Kasumi-1 (cell line): Measurements from ENCODE around the gene RNU6-8.

Source experiments
- DNase-seq, 2 experiments: peaks; one replicate each; lab custom pipeline; 2025; lab: John Stamatoyannopoulos, UW

Gene RNU6-8

DNA sequence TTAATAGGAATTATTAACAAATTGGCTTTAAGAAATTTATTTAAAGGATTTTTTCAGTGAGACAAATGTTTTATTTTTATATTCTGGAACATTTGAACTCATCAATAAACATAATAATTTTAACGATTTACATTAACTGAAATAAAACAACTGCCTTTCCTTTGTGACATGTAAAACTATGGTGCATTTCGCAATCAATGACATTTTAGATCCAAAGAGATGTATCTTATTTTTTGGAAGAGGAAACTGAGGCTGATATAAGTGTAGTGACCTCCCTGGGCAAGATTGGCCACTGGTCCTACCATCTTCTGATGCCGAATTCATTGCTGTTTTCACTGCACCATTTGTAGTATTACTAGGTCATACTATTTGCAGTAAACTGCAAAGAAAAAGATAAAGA is 2.5 kb upstream of the RNU6-8 start:
- DNase-seq, result no peak

- DNase-seq, result no peak
These were observed 874 bp upstream of the RNU6-8 start for GRCh38 chr14:32203928-32204357.

- DNase-seq, result peak in 1 of 2 experiments; percentile 40
These were observed 525 bp downstream of the RNU6-8 start for GRCh38 chr14:32202491-32202997.

- peak in 1 of 2 experiments; percentile 38 for DNase-seq
These were observed 1.1 kb downstream of the RNU6-8 start, which contains the start of gene RNU6-7 for GRCh38 chr14:32201816-32202490. Gene RNU6-7, plus strand, starts transcription at chr14:32202045.

DNA sequence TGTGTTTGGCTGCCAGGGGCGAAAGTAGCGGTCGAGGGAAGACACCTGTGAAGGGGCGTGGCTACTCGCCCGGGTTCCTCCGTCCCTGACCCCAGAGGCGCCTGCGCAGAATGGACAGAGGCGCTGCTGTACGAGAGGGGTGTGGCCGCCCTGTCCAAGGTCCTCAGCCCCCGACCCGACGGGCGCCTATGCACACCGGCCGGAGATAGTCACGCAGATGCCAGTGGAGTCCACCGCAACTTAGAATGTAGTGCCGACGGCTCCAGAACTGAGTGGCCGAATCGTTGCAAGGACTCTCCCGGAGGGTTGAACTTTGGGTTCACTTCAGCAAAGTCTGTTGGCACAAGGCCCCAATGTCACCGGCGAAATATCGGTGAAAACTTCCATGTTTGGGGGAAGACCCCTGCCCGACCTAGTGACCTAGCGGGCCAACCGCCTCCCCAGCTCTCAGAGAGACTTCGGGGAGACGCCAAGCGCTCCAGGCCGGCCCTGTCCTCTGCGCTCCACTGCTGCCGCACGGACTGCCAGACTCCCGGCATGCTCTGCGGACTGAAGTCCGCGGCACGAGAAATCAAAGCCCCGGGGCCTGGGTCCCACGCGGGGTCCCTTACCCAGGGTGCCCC is 1.8 kb downstream of the RNU6-8 start:
- DNase-seq, result peak; percentile 69 to 72

GRCh38 chr14:32200368-32201192 is 2.5 kb downstream of the RNU6-8 start:
- peak; percentile 26 to 37 for DNase-seq

DNA sequence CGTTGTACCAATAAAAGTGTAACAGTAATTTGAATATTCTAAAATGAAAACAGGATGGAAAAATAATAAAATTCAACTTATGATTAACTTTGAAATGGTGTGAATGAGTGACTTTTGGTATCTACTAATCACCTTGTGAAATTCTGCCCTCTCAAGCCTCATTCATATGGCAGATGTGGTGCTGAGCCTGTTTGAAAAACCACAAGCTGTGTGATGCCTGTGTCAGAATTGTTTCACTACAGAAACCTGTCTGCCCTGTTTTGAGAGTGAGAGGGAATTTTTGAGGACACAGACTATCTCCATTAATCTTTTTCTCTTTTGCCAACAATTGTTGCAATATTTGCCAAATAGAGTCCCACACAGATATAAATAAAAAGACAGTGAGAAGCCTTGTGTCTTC is 5.2 kb downstream of the RNU6-8 start:
- no peak for DNase-seq

DNA sequence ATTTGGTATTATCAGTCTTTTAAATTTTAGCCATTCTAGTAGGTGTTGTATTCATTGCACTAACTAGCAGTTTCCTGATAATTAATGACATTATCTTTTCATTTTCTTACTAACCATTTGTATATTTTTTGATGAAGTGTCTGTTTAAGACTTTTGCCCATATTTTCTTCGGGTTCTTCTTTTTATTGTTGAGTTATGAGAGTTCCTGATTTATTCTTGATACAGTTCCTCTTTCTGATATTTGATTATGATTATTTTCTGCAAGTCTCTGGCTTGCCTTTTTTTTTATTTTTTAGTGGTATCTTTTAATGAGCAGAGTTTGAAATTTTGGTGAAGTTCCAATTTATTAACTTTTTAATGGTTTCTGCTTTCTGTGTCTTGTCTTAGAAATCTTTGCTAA is 7.4 kb downstream of the RNU6-8 start:
- DNase-seq, result peak in 1 of 2 experiments; percentile 30

DNA sequence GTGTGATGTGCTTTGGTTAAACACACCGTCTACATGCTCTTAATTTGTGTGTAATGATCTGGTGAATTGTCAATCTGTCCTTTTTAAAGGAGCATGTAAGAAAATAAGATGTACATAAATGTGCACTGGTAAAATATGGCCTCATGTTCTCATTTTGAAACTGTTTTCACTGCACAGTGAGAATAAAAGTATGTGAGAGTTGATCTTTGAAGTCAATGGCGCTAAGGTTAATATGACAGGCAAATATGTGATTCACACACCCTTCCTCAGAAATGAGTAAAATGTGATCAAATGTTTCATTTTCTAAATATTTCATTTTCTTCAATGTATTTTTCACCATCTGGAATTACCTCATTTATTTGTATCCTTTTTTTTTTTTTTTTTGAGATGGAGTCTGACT is 9.5 kb downstream of the RNU6-8 start:
- no peak for DNase-seq

DNA sequence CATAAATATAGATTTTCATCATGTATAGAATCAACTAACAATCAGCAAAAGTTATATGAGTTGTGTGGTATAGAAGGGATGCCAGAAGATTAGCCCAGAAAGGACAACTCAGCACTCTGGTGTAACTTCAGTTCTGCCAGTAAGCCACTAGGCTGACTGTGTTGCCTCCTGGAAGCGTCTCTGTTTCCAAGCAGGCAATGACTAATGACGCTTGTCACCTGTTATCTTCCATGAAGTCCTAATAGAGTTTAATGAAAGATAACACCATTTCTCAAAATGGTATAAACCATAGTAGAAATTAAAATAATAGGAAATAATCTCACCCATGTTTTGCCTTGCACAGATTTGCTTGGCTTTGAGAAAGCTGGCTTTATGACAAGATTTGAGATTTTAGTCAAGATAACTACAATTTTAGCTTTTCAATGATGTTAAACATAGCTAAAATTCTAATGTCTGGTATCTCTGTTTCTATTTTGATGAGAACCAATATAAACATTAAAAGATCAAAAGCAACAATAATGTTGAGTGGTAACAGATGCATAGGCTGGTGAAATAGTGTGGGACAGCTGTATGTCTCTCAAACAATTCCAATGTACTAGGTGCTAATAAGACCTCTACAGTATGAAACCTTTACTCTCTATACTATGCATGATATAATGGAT is 10.2 kb downstream of the RNU6-8 start:
- no peak for DNase-seq

- no peak for DNase-seq
These were observed 12.4 kb downstream of the RNU6-8 start for GRCh38 chr14:32190673-32191072.

GRCh38 chr14:32189811-32190210 is 13.3 kb downstream of the RNU6-8 start:
- peak in 1 of 2 experiments; percentile 7 for DNase-seq

DNA sequence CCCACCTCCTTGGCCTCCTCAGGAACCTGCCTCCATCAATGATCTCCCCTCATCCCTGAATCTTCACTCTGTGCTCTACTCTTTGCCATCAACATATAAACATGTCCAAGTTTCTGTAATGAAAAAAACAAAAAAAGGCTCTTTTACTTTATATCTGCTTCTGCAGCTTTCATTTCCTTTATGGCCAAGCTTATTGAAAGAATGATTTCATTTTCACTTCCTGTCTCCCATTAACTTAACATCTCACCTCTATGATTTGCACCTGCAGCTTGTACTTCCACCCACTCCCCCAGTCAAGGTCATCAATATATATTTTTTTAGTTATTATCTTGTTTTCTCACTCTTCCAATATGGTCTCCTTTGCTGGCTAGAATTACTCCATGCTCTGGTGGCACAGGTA is 16.8 kb downstream of the RNU6-8 start:
- no peak for DNase-seq

DNA sequence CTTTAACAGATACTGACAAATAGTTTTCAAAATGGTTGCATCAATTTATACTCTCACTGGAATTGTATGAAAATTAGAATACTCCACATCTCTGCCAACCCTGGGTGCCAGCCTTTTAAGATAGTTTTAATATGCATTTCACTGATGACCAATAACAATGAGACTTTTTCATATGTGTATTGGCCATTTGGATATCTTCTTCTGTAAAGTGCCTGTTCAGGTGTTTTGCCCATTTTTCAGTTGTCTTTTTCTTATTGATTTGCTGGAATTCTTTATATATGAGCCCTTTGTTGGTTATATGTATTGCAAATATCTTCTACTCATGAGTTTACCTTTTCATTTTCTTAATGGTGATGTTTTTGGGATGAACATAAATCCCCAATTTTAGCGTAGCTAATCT is 18.0 kb downstream of the RNU6-8 start:
- DNase-seq, result no peak

DNA sequence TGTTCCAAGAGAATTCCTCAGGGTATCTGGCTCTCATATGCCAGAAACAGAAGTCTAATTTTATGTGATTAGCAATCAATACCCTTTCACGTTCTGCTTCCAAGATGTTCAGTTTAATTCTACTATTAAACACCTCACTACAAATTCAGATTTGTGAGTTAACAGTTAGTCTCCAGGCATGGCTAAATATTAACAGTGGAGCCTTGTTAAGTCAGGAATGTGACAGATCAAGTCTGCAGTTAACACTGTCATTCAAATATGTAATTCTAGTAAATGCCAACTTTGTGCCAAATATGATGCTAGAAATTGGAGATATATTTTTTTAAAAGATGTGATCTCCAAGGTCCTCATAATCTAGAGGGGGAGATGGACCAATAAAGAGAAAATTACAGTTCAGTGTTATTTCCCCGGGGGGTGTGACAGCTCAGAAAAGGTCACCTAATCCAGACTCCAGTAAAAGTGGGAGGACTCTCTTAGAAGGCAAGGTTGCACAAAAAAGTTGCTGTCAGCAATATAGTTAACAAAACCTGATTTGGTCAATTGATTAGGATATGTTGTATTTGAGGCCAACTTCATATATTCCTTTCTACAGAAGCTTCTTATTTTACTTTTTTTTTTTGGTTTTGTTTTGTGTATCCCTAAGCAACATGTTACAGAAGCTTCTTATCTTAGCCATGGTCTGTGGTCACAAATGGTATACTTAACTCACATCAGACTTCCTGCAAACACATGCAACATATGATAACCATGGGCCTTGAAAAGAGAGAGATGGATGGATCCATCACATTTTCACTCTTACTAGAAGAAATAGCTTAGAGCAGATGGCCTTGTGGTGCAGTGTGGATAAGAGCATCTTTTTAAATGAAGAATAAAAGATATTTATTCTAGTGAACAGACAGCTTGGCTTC is 19.7 kb downstream of the RNU6-8 start:
- DNase-seq, result no peak

GRCh38 chr14:32171469-32171868 is 31.6 kb downstream of the RNU6-8 start:
- no peak for DNase-seq

DNA sequence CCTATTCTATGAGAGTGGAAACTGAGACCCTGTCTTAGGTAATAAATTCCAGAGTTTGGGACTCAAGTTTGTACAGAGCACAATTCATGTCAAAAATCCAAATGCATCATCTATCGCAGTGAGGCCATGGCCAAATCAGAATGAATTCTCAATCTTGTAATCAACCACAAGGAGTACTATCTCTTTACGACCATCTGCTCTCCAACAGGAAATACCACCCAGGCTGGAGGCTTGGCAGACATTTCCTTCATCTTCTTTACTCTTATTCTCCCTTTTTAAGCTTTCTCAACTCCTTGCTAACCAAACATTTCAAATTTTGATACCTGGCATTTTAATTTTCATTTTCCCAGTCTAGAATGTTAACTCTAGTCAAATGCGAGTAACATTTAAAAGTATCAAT is 33.9 kb downstream of the RNU6-8 start:
- peak; percentile 25 to 26 for DNase-seq

GRCh38 chr14:32167907-32168306 is 35.2 kb downstream of the RNU6-8 start:
- DNase-seq, result no peak

- no peak for DNase-seq
These were observed 36.1 kb downstream of the RNU6-8 start for GRCh38 chr14:32166924-32167323.

- no peak for DNase-seq
These were observed 37.0 kb downstream of the RNU6-8 start for GRCh38 chr14:32166029-32166428.
